Body of pancreas (tissue), 4 donors: Measurements from ENCODE around the gene SCO2. TPM values are rescaled to one million over a fixed set of nuclear protein-coding genes. Genes with fewer than 3 reads are reported as not detected.
"Not testable (repeated sequence)": the region's sequence is repeated elsewhere in the genome, so short reads cannot be mapped to it uniquely, and the experiment has no call there.

Experiments used
- ATAC-seq: fragments of 150-250 bp; one replicate; pipeline ENCODE4 v1.9.1; 2016
- DNase-seq, 4 donors: peaks; one replicate each; pipeline ENCODE4 v3.0.0-alpha.2; 2019
- H3K27ac ChIP-seq, 4 donors: fragments of 200-600 bp; sonication (generic); 1 replicate in 3 of 4; 2 replicates in 1 of 4; pipeline versions ENCODE4 v1.5.1 to v1.6.1; 2016 to 2019; ENCODE audit warnings: mild to moderate bottlenecking in 1 of 4, mixed read lengths in 1 of 4, moderate library complexity in 1 of 4
- H3K27me3 ChIP-seq, 2 donors: fragments of 200-600 bp; sonication (generic); one replicate each; pipeline ENCODE4 v1.6.0; 2016; ENCODE audit warnings: mild to moderate bottlenecking in 1 of 2
- H3K36me3 ChIP-seq, 2 donors: fragments of 200-600 bp; sonication (generic); replicated peaks in 1 of 2; 2 replicates each; pipeline ENCODE4 v1.5.1; 2016; ENCODE audit warnings: low read depth in 2 of 2; ENCODE audit not compliant: insufficient read depth in 1 of 2
- H3K4me1 ChIP-seq: fragments of 200-600 bp; sonication (generic); one replicate; pipeline ENCODE4 v1.6.0; 2016
- H3K4me3 ChIP-seq, 2 donors: fragments of 200-600 bp; sonication (generic); 1 replicate in 1 of 2; 2 replicates in 1 of 2; pipeline ENCODE4 v1.5.1; 2016 to 2019
- H3K9me3 ChIP-seq, 3 donors: fragments of 200-600 bp; sonication (generic); 1 replicate in 2 of 3; 2 replicates in 1 of 3; pipeline ENCODE4 v1.5.1; 2016
- CTCF ChIP-seq, 7 experiments: fragments of 450-650 bp in 4 of 7; fragments of 200-600 bp in 3 of 7; sonication (generic) in 3 of 7; IDR thresholded peaks; one replicate each; pipeline ENCODE4 v1.5.1; 2016 to 2019; ENCODE audit warnings: antibody characterized with exemption in 7 of 7
- POLR2A ChIP-seq, 3 donors: fragments of 450-650 bp; IDR thresholded peaks; one replicate each; pipeline ENCODE4 v1.6.1; 2016; ENCODE audit warnings: antibody characterized with exemption in 3 of 3, mild to moderate bottlenecking in 2 of 3
- WGBS, 2 donors: methylation state at CpG; one replicate each; pipeline ENCODE4 v1.1.5; 2017; 5-methylcytosine and 5-hydroxymethylcytosine counted together
- intact Hi-C: fragments of 100-400 bp; cut with DNase I; formaldehyde crosslinking; loops from one replicate; pipeline ENCODE4 v1.15.1; 2023
- total RNA-seq, 2 donors: library from RNA; depleted of rRNA; stranded (reverse); fragments of >200 nt; gene quantifications; one replicate each; pipeline ENCODE4 v1.1.0, GENCODE V29; 2016

Gene SCO2
- total RNA-seq, 2 donors from 2014 or later, result 1.6 TPM; not detected in 1

GRCh38 chr22:50537765-50538164 is 12.4 kb upstream of the SCO2 start:
- Histone ChIP-seq H3K36me3 (no peaks in the 10 kb centered on the region), H3K4me1 (peaks cover 14% of the 10 kb centered on the region), H3K9me3 (no peaks in the 10 kb centered on the region), H3K27ac (peak overlapping the region in 3 of 4 donors; percentile 84 to 95 (median 90)), H3K27me3 (no peaks in the 10 kb centered on the region), H3K4me3 (no peak overlapping the region)
- TF ChIP-seq CTCF (IDR thresholded peaks at IDR 0.05) (no peak), POLR2A (IDR thresholded peaks at IDR 0.05) (no peak)
- intact Hi-C loops, result no loop called here
- WGBS, 2 donors, result 71 to 81% methylated on average over 13 of the region's 13 CpGs
- DNase-seq, result no peak
- ATAC-seq, result no peak

- DNase-seq (no peak), ATAC-seq (no peak)
- WGBS, 2 donors, result 66% methylated on average over 3 of the region's 3 CpGs
- Histone ChIP-seq H3K4me1 (peaks cover 29% of the 10 kb centered on the region), H3K4me3 (no peak overlapping the region), H3K27me3 (peaks cover 0 to 7% of the 10 kb centered on the region in 2 donors), H3K27ac (no peak overlapping the region), H3K36me3 (no peaks in the 10 kb centered on the region), H3K9me3 (no peaks in the 10 kb centered on the region)
- TF ChIP-seq POLR2A (IDR thresholded peaks at IDR 0.05), result no peak
- no peak for TF ChIP-seq CTCF (IDR thresholded peaks at IDR 0.05)
- intact Hi-C loops, result no loop called here
Observed at GRCh38 chr22:50536226-50536625, 10.8 kb upstream of the SCO2 start.

- no peak for ATAC-seq
- no peaks in the 10 kb centered on the region for H3K9me3 ChIP-seq
- H3K27ac ChIP-seq, result peak overlapping the region in 1 of 4 donors; percentile 85
- no peak for TF ChIP-seq POLR2A (IDR thresholded peaks at IDR 0.05)
- 65 to 73% methylated on average over 8 of the region's 8 CpGs for WGBS, 2 donors
- H3K36me3 ChIP-seq, result no peaks in the 10 kb centered on the region
- peaks cover 0 to 17% of the 10 kb centered on the region in 2 donors for H3K27me3 ChIP-seq
- H3K4me3 ChIP-seq, result no peak overlapping the region
- H3K4me1 ChIP-seq, result peaks cover 40% of the 10 kb centered on the region
- DNase-seq, result no peak
- intact Hi-C loops, result no loop called here
Observed at GRCh38 chr22:50535113-50535512, 9.7 kb upstream of the SCO2 start.

DNA sequence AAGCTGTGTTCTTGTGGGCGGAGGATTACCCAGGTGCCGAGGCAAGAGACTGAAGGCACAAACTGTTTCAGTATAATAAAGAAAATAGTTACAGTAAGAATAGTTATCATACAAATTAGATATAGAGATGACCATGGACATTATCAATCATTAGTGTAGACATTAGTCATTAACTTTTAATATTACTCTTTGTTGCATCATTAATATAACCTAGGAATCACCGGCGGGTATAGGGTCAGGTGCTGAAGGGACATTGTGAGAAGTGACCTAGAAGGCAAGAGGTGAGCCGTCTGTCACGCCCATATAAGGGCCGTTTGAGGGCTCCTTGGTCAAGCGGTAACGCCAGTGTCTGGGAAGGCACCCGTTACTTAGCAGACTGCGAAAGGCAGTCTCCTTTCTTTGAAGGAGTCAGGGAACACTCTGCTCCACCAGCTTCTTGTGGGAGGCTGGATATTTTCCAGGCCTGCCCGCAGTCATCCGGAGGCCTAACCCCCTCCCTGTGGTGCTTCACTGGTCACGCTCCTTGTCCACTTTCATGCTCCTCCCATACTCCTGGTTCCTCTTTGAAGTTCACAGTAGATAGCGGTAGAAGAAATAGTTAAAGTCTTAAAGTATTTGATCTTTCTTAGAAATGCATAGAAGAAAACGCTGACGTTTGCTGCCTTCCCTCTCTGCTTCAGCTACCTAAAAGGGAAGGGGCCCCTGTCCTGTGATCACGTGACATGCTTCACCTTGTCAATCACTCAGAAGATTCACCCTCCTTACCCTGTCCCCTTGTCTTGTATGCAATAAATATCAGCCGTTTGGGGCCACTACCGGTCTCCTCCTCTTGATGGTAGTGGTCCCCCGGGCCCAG is 8.7 kb upstream of the SCO2 start:
- intact Hi-C loops, ATAC-seq, H3K36me3 ChIP-seq, H3K4me3 ChIP-seq, H3K9me3 ChIP-seq: not testable (repeated sequence)
- TF ChIP-seq POLR2A (IDR thresholded peaks at IDR 0.05), result peak in 2 of 3 donors; percentile 9 to 60
- H3K4me1 ChIP-seq, result peaks cover 38% of the 10 kb centered on the region
- H3K27ac ChIP-seq, result peak overlapping the region in 1 of 4 donors; percentile 85
- peak in 1 of 4 donors; percentile 71 for DNase-seq
- 53 to 55% methylated on average over 21 of the region's 21 CpGs for WGBS, 2 donors
- peaks cover 0 to 21% of the 10 kb centered on the region in 2 donors for H3K27me3 ChIP-seq

DNA sequence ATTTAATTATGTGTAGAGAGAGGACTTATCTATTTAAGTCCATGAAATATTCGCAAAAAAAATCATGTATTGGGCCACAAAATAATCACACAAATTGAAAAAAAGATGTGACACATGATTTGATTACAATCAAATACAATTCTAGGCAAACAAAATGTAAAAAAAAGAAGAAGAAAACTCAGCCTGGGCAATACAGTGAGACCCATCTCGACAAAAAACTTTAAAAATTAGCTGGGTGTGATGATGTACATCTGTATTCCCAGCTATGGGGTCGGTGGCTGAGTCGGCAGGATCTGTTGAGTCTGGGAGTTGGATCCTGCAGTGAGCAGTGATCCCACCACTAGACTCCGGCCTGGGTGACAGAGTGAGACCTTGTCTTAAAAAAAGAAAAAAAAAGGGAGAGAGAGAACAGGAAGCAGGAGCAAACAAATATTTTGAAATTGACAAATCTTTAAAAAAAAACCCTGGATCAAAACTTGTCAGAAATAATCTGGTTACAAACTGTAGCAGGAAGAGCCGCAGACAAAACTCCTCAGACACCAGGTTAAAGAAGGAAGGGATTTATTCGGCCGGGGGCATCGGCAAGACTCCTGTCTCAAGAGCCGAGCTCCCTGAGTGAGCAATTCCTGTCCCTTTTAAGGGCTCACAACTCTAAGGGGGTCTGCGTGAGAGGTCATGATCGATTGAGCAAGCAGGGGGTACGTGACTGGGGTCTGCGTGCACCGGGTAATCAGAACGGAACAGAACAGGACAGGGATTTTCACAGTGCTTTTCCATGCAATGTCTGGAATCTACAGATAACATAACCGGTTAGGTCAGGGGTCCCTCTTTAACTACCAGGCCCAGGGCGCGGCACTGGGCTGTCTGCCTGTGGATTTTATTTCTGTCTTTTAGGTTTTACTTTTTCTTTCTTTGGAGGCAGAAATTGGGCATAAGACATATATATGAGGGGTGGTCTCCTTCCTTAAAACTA is 7.7 kb upstream of the SCO2 start:
- Histone ChIP-seq H3K4me1 (peaks cover 36% of the 10 kb centered on the region), H3K27ac (peak overlapping the region in 2 of 4 donors; percentile 3 to 85), H3K4me3 (no peak overlapping the region), H3K27me3 (peaks cover 0 to 21% of the 10 kb centered on the region in 2 donors), H3K36me3 (no peaks in the 10 kb centered on the region), H3K9me3 (no peaks in the 10 kb centered on the region)
- TF ChIP-seq POLR2A (IDR thresholded peaks at IDR 0.05), result no peak
- no peak for TF ChIP-seq CTCF (IDR thresholded peaks at IDR 0.05)
- intact Hi-C loops, result no loop called here
- WGBS, 2 donors, result 51 to 68% methylated on average over 19 of the region's 19 CpGs
- ATAC-seq (no peak), DNase-seq (no peak)
